ENCODE data around the gene ZNF576. TPM values are rescaled to one million over a fixed set of nuclear protein-coding genes. Genes with fewer than 3 reads are reported as not detected.

Gene ZNF576
- total and polyA plus RNA-seq, 2 experiments from 2014 or later = 5.9 to 16.9 TPM

DNA sequence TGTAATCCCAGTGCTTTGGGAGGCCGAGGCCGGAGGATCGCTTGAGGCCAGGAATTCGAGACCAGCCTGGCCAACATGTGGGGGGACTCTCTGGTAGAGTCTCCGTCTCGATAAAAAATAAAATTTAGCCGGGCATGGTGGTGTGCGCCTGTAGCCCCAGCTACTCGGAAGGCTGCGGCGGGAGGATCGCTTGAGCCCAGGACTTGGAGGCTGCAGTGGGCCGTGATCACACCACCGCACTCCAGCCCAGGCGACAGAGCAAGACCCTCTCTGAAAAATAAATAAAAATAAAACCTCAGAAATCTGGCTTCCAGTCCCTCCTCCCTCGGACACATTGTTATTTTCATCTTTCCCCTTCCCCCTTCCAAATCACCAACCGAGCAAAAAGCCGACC lies 793 bp upstream of the ZNF576 start:
- Mint-ChIP-seq H3K27ac (peak overlapping the region; percentile 100), H3K4me3 (peak overlapping the region; percentile 98), H3K9me3 (peaks cover 2% of the 10 kb centered on the region; the same call in 2 of the 3 replicates), H3K36me3 (ENCODE audit: low read depth) (peaks cover 23% of the 10 kb centered on the region), H3K4me1 (peaks cover 19% of the 10 kb centered on the region), H3K27me3 (ENCODE audit: insufficient read depth, low read depth, poor library complexity) (peaks cover 14% of the 10 kb centered on the region)
- Histone ChIP-seq H3K4me1 (ENCODE audit: insufficient read depth) (peaks cover 10% of the 10 kb centered on the region), H3K9me2 (ENCODE audit: insufficient read depth) (no peaks in the 10 kb centered on the region), H3K36me3 (ENCODE audit: insufficient read depth) (peaks cover 8% of the 10 kb centered on the region; the same call in 1 of the 2 replicates), H3K79me2 (replicated peaks; ENCODE audit: insufficient read depth) (peaks cover 23% of the 10 kb centered on the region), H3F3A (replicated peaks; ENCODE audit: low read depth) (0 out of 2 replicates have a peak, but pooled peaks cover 11% of the 10 kb centered on the region), H3K27ac (ENCODE audit: low read depth) (peak overlapping the region; percentile 53; the same call in 1 of the 2 replicates), H3K4me3 (peak overlapping the region; percentile 73), H4K20me1 (replicated peaks; ENCODE audit: insufficient read depth) (peaks cover 8% of the 10 kb centered on the region; the same call in 1 of the 2 replicates), H3K27me3 (ENCODE audit: insufficient read depth) (no peaks in the 10 kb centered on the region), H3K4me2 (peak overlapping the region; percentile 97), H2AFZ (peak overlapping the region; percentile 8)
- peak; percentile 15 for ATAC-seq
- TF ChIP-seq NANOG (IDR thresholded peaks at IDR 0.05; ENCODE audit: borderline replicate concordance) (no peak), EZH2 (IDR thresholded peaks at IDR 0.05; ENCODE audit: low read depth, unreplicated experiment) (no peak), POLR2AphosphoS5 (IDR thresholded peaks at IDR 0.05; ENCODE audit: low read depth) (no peak), ZNF331 (CRISPR knock-in tag; IDR thresholded peaks at IDR 0.05; ENCODE audit: low read depth) (no peak), ZNF114 (CRISPR knock-in tag; IDR thresholded peaks at IDR 0.05) (no peak), EZH2phosphoT487 (IDR thresholded peaks at IDR 0.05; ENCODE audit: unreplicated experiment) (no peak), STAT1 (IDR thresholded peaks at IDR 0.05; ENCODE audit: unreplicated experiment) (no peak), CREB1 (CRISPR knock-in tag; IDR thresholded peaks at IDR 0.05; ENCODE audit: low read depth) (no peak)
- TF ChIP-seq, protein P1, sequence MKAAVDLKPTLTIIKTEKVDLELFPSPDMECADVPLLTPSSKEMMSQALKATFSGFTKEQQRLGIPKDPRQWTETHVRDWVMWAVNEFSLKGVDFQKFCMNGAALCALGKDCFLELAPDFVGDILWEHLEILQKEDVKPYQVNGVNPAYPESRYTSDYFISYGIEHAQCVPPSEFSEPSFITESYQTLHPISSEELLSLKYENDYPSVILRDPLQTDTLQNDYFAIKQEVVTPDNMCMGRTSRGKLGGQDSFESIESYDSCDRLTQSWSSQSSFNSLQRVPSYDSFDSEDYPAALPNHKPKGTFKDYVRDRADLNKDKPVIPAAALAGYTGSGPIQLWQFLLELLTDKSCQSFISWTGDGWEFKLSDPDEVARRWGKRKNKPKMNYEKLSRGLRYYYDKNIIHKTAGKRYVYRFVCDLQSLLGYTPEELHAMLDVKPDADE (IDR thresholded peaks at IDR 0.05) = no peak
- TF ChIP-seq, protein P2, sequence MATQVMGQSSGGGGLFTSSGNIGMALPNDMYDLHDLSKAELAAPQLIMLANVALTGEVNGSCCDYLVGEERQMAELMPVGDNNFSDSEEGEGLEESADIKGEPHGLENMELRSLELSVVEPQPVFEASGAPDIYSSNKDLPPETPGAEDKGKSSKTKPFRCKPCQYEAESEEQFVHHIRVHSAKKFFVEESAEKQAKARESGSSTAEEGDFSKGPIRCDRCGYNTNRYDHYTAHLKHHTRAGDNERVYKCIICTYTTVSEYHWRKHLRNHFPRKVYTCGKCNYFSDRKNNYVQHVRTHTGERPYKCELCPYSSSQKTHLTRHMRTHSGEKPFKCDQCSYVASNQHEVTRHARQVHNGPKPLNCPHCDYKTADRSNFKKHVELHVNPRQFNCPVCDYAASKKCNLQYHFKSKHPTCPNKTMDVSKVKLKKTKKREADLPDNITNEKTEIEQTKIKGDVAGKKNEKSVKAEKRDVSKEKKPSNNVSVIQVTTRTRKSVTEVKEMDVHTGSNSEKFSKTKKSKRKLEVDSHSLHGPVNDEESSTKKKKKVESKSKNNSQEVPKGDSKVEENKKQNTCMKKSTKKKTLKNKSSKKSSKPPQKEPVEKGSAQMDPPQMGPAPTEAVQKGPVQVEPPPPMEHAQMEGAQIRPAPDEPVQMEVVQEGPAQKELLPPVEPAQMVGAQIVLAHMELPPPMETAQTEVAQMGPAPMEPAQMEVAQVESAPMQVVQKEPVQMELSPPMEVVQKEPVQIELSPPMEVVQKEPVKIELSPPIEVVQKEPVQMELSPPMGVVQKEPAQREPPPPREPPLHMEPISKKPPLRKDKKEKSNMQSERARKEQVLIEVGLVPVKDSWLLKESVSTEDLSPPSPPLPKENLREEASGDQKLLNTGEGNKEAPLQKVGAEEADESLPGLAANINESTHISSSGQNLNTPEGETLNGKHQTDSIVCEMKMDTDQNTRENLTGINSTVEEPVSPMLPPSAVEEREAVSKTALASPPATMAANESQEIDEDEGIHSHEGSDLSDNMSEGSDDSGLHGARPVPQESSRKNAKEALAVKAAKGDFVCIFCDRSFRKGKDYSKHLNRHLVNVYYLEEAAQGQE (IDR thresholded peaks at IDR 0.05; ENCODE audit: unreplicated experiment) = no peak
- TF ChIP-seq, protein P3, sequence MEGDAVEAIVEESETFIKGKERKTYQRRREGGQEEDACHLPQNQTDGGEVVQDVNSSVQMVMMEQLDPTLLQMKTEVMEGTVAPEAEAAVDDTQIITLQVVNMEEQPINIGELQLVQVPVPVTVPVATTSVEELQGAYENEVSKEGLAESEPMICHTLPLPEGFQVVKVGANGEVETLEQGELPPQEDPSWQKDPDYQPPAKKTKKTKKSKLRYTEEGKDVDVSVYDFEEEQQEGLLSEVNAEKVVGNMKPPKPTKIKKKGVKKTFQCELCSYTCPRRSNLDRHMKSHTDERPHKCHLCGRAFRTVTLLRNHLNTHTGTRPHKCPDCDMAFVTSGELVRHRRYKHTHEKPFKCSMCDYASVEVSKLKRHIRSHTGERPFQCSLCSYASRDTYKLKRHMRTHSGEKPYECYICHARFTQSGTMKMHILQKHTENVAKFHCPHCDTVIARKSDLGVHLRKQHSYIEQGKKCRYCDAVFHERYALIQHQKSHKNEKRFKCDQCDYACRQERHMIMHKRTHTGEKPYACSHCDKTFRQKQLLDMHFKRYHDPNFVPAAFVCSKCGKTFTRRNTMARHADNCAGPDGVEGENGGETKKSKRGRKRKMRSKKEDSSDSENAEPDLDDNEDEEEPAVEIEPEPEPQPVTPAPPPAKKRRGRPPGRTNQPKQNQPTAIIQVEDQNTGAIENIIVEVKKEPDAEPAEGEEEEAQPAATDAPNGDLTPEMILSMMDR (conservative IDR thresholded peaks at IDR 0.05; ENCODE audit: low read depth in 2 of 2) = no peak
- TF ChIP-seq, protein P4, sequence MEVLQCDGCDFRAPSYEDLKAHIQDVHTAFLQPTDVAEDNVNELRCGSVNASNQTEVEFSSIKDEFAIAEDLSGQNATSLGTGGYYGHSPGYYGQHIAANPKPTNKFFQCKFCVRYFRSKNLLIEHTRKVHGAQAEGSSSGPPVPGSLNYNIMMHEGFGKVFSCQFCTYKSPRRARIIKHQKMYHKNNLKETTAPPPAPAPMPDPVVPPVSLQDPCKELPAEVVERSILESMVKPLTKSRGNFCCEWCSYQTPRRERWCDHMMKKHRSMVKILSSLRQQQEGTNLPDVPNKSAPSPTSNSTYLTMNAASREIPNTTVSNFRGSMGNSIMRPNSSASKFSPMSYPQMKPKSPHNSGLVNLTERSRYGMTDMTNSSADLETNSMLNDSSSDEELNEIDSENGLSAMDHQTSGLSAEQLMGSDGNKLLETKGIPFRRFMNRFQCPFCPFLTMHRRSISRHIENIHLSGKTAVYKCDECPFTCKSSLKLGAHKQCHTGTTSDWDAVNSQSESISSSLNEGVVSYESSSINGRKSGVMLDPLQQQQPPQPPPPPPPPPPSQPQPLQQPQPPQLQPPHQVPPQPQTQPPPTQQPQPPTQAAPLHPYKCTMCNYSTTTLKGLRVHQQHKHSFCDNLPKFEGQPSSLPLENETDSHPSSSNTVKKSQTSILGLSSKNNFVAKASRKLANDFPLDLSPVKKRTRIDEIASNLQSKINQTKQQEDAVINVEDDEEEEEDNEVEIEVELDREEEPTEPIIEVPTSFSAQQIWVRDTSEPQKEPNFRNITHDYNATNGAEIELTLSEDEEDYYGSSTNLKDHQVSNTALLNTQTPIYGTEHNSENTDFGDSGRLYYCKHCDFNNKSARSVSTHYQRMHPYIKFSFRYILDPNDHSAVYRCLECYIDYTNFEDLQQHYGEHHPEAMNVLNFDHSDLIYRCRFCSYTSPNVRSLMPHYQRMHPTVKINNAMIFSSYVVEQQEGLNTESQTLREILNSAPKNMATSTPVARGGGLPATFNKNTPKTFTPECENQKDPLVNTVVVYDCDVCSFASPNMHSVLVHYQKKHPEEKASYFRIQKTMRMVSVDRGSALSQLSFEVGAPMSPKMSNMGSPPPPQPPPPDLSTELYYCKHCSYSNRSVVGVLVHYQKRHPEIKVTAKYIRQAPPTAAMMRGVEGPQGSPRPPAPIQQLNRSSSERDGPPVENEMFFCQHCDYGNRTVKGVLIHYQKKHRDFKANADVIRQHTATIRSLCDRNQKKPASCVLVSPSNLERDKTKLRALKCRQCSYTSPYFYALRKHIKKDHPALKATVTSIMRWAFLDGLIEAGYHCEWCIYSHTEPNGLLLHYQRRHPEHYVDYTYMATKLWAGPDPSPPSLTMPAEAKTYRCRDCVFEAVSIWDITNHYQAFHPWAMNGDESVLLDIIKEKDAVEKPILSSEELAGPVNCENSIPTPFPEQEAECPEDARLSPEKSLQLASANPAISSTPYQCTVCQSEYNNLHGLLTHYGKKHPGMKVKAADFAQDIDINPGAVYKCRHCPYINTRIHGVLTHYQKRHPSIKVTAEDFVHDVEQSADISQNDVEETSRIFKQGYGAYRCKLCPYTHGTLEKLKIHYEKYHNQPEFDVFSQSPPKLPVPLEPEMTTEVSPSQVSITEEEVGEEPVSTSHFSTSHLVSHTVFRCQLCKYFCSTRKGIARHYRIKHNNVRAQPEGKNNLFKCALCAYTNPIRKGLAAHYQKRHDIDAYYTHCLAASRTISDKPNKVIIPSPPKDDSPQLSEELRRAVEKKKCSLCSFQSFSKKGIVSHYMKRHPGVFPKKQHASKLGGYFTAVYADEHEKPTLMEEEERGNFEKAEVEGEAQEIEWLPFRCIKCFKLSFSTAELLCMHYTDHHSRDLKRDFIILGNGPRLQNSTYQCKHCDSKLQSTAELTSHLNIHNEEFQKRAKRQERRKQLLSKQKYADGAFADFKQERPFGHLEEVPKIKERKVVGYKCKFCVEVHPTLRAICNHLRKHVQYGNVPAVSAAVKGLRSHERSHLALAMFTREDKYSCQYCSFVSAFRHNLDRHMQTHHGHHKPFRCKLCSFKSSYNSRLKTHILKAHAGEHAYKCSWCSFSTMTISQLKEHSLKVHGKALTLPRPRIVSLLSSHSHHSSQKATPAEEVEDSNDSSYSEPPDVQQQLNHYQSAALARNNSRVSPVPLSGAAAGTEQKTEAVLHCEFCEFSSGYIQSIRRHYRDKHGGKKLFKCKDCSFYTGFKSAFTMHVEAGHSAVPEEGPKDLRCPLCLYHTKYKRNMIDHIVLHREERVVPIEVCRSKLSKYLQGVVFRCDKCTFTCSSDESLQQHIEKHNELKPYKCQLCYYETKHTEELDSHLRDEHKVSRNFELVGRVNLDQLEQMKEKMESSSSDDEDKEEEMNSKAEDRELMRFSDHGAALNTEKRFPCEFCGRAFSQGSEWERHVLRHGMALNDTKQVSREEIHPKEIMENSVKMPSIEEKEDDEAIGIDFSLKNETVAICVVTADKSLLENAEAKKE (CRISPR knock-in tag; IDR thresholded peaks at IDR 0.05) = no peak
- DNase-seq (ENCODE audit: low spot score) = no peak

All from GM23338 (cell line).